NCI-H1048 (cell line): Measurements from ENCODE around the gene CALCOCO2.

Experiments used
- DNase-seq: peaks from one replicate; lab custom pipeline; 2025; lab: John Stamatoyannopoulos, UW

CALCOCO2 gene

GRCh38 chr17:48873696-48874443, 43.0 kb downstream of the CALCOCO2 start:
- DNase-seq: no peak

GRCh38 chr17:48878920-48879898, 48.4 kb downstream of the CALCOCO2 start:
- peak; percentile 24 for DNase-seq

- DNase-seq: no peak
Observed at GRCh38 chr17:48882272-48882671, 51.4 kb downstream of the CALCOCO2 start.

GRCh38 chr17:48883171-48883570, 52.3 kb downstream of the CALCOCO2 start:
- DNase-seq: no peak

- no peak for DNase-seq
Observed at GRCh38 chr17:48890086-48890485, 59.3 kb downstream of the CALCOCO2 start.

GRCh38 chr17:48892940-48893645, 62.3 kb downstream of the CALCOCO2 start:
- no peak for DNase-seq

- no peak for DNase-seq
Observed at GRCh38 chr17:48893646-48894508, 63.0 kb downstream of the CALCOCO2 start.

GRCh38 chr17:48894886-48895285, 64.1 kb downstream of the CALCOCO2 start:
- no peak for DNase-seq

- DNase-seq: no peak
Observed at GRCh38 chr17:48901241-48901640, 70.4 kb downstream of the CALCOCO2 start.

GRCh38 chr17:48903401-48903800, 72.6 kb downstream of the CALCOCO2 start:
- DNase-seq: no peak

GRCh38 chr17:48904428-48904827, 73.6 kb downstream of the CALCOCO2 start:
- no peak for DNase-seq

GRCh38 chr17:48905987-48906515, 75.2 kb downstream of the CALCOCO2 start:
- no peak for DNase-seq

GRCh38 chr17:48907713-48908046, 76.8 kb downstream of the CALCOCO2 start:
- DNase-seq: no peak

- peak; percentile 69 for DNase-seq
Observed at GRCh38 chr17:48908047-48908843, 77.4 kb downstream of the CALCOCO2 start, which contains the start of gene UBE2Z. Gene UBE2Z, plus strand, starts transcription at chr17:48908407. Its CDS starts 97 bp downstream, at chr17:48908504.

GRCh38 chr17:48908853-48909394, 78.1 kb downstream of the CALCOCO2 start:
- peak; percentile 70 for DNase-seq

- DNase-seq: no peak
Observed at GRCh38 chr17:48909783-48910182, 78.9 kb downstream of the CALCOCO2 start.

- no peak for DNase-seq
Observed at GRCh38 chr17:48910370-48910769, 79.5 kb downstream of the CALCOCO2 start.

- no peak for DNase-seq
Observed at GRCh38 chr17:48912476-48912875, 81.6 kb downstream of the CALCOCO2 start.
